GM12878 (cell line): ENCODE data around the gene PNPLA8.

Source experiments
- CBFB ChIP-seq: IDR thresholded peaks from 2 replicates; pipeline ENCODE4 v1.6.1; 2016; ENCODE audit warnings: antibody characterized with exemption, low read depth
- EGR1 ChIP-seq, 2 experiments: IDR thresholded peaks; 1 replicate in 1 of 2; 2 replicates in 1 of 2; pipeline ENCODE4 v1.6.1; 2011 to 2012; ENCODE audit warnings: low read depth in 2 of 2, low read length in 2 of 2, borderline replicate concordance in 1 of 2, mild to moderate bottlenecking in 1 of 2, moderate library complexity in 1 of 2
- EZH2 ChIP-seq: IDR thresholded peaks from 2 replicates; pipeline ENCODE4 v1.6.1; 2012; ENCODE audit warnings: low read depth, mild to moderate bottlenecking, control low read depth, inconsistent platforms, low read length, borderline replicate concordance; ENCODE audit not compliant: control insufficient read depth
- FOXK2 ChIP-seq: fragments of 450-650 bp; IDR thresholded peaks from 2 replicates; pipeline ENCODE4 v1.6.1; 2017; ENCODE audit warnings: mild to moderate bottlenecking, moderate library complexity
- HCFC1 ChIP-seq: fragments of 150-350 bp; IDR thresholded peaks from 2 replicates; pipeline ENCODE4 v1.6.1; 2014; ENCODE audit warnings: low read length
- MTA2 ChIP-seq: fragments of 450-650 bp; IDR thresholded peaks from 2 replicates; pipeline ENCODE4 v1.6.1; 2016; ENCODE audit warnings: low read depth, mild to moderate bottlenecking, moderate library complexity
- NFYA ChIP-seq: IDR thresholded peaks from 2 replicates; pipeline ENCODE4 v1.6.1; 2011; ENCODE audit warnings: low read depth, mild to moderate bottlenecking, low read length, improper control_type of control experiment, borderline replicate concordance
- NR2C1 ChIP-seq: fragments of 450-650 bp; IDR thresholded peaks from 2 replicates; pipeline ENCODE4 v1.6.1; 2017; ENCODE audit warnings: antibody characterized with exemption, mild to moderate bottlenecking, moderate library complexity
- POLR2A ChIP-seq: IDR thresholded peaks from 2 replicates; pipeline ENCODE4 v1.6.1; 2011; ENCODE audit warnings: low read depth, mild to moderate bottlenecking, low read length
- SP1 ChIP-seq: IDR thresholded peaks from one replicate; pipeline ENCODE4 v1.6.1; 2011; ENCODE audit warnings: low read depth, low read length
- TAF1 ChIP-seq: IDR thresholded peaks from 2 replicates; pipeline ENCODE4 v1.6.1; 2011; ENCODE audit warnings: mild to moderate bottlenecking, low read depth, low read length, borderline replicate concordance
- TF ChIP-seq, protein P1 (sequence below), 3 experiments: IDR thresholded peaks in 2 of 3; conservative IDR thresholded peaks in 1 of 3; 2 replicates each; pipeline ENCODE4 v1.5.1; 2011; ENCODE audit warnings: low read depth in 3 of 3, low read length in 3 of 3, mild to moderate bottlenecking in 3 of 3, control low read depth in 2 of 3, moderate library complexity in 2 of 3, inconsistent platforms in 1 of 3, mixed read lengths in 1 of 3; ENCODE audit not compliant: control insufficient read depth in 2 of 3, insufficient read depth in 1 of 3; ENCODE audit errors: extremely low read depth in 1 of 3
- TF ChIP-seq, protein P2 (sequence below): fragments of 450-650 bp; IDR thresholded peaks from 2 replicates; pipeline ENCODE4 v1.6.1; 2016; ENCODE audit warnings: mild to moderate bottlenecking, moderate library complexity, borderline replicate concordance

DNA sequence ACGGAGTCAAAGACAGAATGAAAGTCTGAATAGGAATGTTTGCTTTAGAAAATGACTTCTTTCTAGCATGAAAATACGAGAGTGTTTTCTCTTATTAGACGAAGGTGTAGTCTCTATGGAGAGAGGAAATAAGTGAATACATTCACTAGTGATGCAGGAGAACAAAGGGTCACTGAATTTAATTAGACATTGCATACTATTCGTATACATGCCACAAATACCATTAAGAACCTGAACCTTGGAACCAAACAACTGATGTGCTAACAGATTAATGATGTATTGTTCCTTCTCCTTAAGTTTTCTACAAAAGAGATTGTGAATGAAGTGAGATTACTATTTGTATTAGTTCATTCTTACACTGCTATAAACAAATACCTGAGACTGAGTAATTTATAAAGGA lies 33.3 kb upstream of the PNPLA8 start:
- TF ChIP-seq NR2C1 = no peak
- no peak for TF ChIP-seq SP1
- TF ChIP-seq EGR1 (IDR thresholded peaks at IDR 0.05; ENCODE audit: borderline replicate concordance in 1 of 2, low read depth in 2 of 2, low read length in 2 of 2) = no peak
- no peak for TF ChIP-seq FOXK2
- no peak for TF ChIP-seq EZH2
- TF ChIP-seq, protein P1, sequence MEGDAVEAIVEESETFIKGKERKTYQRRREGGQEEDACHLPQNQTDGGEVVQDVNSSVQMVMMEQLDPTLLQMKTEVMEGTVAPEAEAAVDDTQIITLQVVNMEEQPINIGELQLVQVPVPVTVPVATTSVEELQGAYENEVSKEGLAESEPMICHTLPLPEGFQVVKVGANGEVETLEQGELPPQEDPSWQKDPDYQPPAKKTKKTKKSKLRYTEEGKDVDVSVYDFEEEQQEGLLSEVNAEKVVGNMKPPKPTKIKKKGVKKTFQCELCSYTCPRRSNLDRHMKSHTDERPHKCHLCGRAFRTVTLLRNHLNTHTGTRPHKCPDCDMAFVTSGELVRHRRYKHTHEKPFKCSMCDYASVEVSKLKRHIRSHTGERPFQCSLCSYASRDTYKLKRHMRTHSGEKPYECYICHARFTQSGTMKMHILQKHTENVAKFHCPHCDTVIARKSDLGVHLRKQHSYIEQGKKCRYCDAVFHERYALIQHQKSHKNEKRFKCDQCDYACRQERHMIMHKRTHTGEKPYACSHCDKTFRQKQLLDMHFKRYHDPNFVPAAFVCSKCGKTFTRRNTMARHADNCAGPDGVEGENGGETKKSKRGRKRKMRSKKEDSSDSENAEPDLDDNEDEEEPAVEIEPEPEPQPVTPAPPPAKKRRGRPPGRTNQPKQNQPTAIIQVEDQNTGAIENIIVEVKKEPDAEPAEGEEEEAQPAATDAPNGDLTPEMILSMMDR (IDR thresholded peaks at IDR 0.05 in 2 of 3, conservative IDR thresholded peaks at IDR 0.05 in 1 of 3; ENCODE audit: control insufficient read depth in 2 of 3, extremely low read depth in 1 of 3, insufficient read depth in 1 of 3, low read depth in 3 of 3, low read length in 3 of 3) = no peak
- TF ChIP-seq MTA2 = no peak
- TF ChIP-seq, protein P2, sequence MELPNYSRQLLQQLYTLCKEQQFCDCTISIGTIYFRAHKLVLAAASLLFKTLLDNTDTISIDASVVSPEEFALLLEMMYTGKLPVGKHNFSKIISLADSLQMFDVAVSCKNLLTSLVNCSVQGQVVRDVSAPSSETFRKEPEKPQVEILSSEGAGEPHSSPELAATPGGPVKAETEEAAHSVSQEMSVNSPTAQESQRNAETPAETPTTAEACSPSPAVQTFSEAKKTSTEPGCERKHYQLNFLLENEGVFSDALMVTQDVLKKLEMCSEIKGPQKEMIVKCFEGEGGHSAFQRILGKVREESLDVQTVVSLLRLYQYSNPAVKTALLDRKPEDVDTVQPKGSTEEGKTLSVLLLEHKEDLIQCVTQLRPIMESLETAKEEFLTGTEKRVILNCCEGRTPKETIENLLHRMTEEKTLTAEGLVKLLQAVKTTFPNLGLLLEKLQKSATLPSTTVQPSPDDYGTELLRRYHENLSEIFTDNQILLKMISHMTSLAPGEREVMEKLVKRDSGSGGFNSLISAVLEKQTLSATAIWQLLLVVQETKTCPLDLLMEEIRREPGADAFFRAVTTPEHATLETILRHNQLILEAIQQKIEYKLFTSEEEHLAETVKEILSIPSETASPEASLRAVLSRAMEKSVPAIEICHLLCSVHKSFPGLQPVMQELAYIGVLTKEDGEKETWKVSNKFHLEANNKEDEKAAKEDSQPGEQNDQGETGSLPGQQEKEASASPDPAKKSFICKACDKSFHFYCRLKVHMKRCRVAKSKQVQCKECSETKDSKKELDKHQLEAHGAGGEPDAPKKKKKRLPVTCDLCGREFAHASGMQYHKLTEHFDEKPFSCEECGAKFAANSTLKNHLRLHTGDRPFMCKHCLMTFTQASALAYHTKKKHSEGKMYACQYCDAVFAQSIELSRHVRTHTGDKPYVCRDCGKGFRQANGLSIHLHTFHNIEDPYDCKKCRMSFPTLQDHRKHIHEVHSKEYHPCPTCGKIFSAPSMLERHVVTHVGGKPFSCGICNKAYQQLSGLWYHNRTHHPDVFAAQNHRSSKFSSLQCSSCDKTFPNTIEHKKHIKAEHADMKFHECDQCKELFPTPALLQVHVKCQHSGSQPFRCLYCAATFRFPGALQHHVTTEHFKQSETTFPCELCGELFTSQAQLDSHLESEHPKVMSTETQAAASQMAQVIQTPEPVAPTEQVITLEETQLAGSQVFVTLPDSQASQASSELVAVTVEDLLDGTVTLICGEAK = no peak
- TF ChIP-seq NFYA = no peak
- no peak for TF ChIP-seq POLR2A
- TF ChIP-seq CBFB = no peak
- no peak for TF ChIP-seq TAF1
- no peak for TF ChIP-seq HCFC1
